Loucy (cell line): ENCODE data around the gene KCNQ4.

Experiments
- H2AFZ ChIP-seq: fragments of 200-600 bp; sonication (generic); 2 replicates; pipeline ENCODE4 v1.6.0; 2016; ENCODE audit warnings: antibody characterized with exemption, mild to moderate bottlenecking, low read length, moderate library complexity
- H3F3A ChIP-seq: fragments of 200-600 bp; 2 replicates; pipeline ENCODE4 v1.6.0; 2016; ENCODE audit warnings: antibody characterized with exemption, low read depth, mild to moderate bottlenecking
- H3K27me3 ChIP-seq: fragments of 200-600 bp; sonication (generic); 2 replicates; pipeline ENCODE4 v1.6.1; 2014; ENCODE audit warnings: low read length, mild to moderate bottlenecking; ENCODE audit not compliant: insufficient read depth, poor library complexity, severe bottlenecking
- H3K36me3 ChIP-seq: fragments of 200-600 bp; sonication (generic); 2 replicates; pipeline ENCODE4 v1.6.1; 2016; ENCODE audit warnings: low read length; ENCODE audit not compliant: insufficient read depth
- H3K4me1 ChIP-seq: fragments of 200-600 bp; sonication (generic); 2 replicates; pipeline ENCODE4 v1.5.1; 2014; ENCODE audit warnings: low read length, mild to moderate bottlenecking; ENCODE audit not compliant: insufficient read depth, poor library complexity, severe bottlenecking
- H3K4me2 ChIP-seq: fragments of 200-600 bp; sonication (generic); 2 replicates; pipeline ENCODE4 v1.6.0; 2014; ENCODE audit warnings: antibody characterized with exemption, low read length, low read depth, mild to moderate bottlenecking; ENCODE audit not compliant: poor library complexity, severe bottlenecking
- H3K4me3 ChIP-seq: fragments of 200-600 bp; sonication (generic); 2 replicates; pipeline ENCODE4 v1.5.1; 2014; ENCODE audit warnings: low read length, mild to moderate bottlenecking, mixed read lengths; ENCODE audit not compliant: poor library complexity, severe bottlenecking
- H3K79me2 ChIP-seq: fragments of 200-600 bp; sonication (generic); 2 replicates; pipeline ENCODE4 v1.6.1; 2014; ENCODE audit warnings: low read length; ENCODE audit not compliant: insufficient read depth
- H3K9ac ChIP-seq: fragments of 200-600 bp; sonication (generic); 2 replicates; pipeline ENCODE4 v1.6.0; 2014; ENCODE audit warnings: mild to moderate bottlenecking, low read depth, low read length, moderate library complexity; ENCODE audit not compliant: poor library complexity, severe bottlenecking
- H3K9me2 ChIP-seq: fragments of 200-600 bp; sonication (generic); replicated peaks from 2 replicates; pipeline ENCODE4 v1.6.1; 2016; ENCODE audit warnings: low read depth, low read length, mixed read lengths
- H3K9me3 ChIP-seq: fragments of 200-600 bp; sonication (generic); 2 replicates; pipeline ENCODE4 v1.6.1; 2014; ENCODE audit warnings: mild to moderate bottlenecking, antibody characterized with exemption, low read length, low read depth; ENCODE audit not compliant: insufficient read depth
- H4K20me1 ChIP-seq: fragments of 200-600 bp; sonication (generic); 2 replicates; pipeline ENCODE4 v1.6.0; 2014; ENCODE audit warnings: antibody characterized with exemption, low read length, mild to moderate bottlenecking; ENCODE audit not compliant: insufficient read depth, poor library complexity, severe bottlenecking
- CTCF ChIP-seq: fragments of 200-600 bp; sonication (generic); conservative IDR thresholded peaks from 2 replicates; pipeline ENCODE4 v1.5.1; 2014; ENCODE audit warnings: mild to moderate bottlenecking, antibody characterized with exemption, low read length
- EZH2phosphoT487 ChIP-seq: fragments of 200-600 bp; IDR thresholded peaks from 2 replicates; pipeline ENCODE4 v1.6.1; 2018; ENCODE audit warnings: antibody characterized with exemption, mild to moderate bottlenecking, moderate library complexity, borderline replicate concordance

KCNQ4 gene

GRCh38 chr1:40774266-40774998 lies 9.2 kb upstream of the KCNQ4 start:
- Histone ChIP-seq H3K9me2 (no peaks in the 10 kb centered on the region), H4K20me1 (no peaks in the 10 kb centered on the region), H3K4me1 (peaks cover 7% of the 10 kb centered on the region), H3F3A (no peaks in the 10 kb centered on the region), H3K9ac (no peak overlapping the region), H3K4me2 (no peak overlapping the region), H3K79me2 (no peaks in the 10 kb centered on the region), H3K4me3 (no peak overlapping the region), H3K36me3 (peaks cover 41% of the 10 kb centered on the region; the same call in 1 of the 2 replicates), H3K27me3 (no peaks in the 10 kb centered on the region), H2AFZ (no peak overlapping the region), H3K9me3 (no peaks in the 10 kb centered on the region; the same call in 1 of the 2 replicates)
- TF ChIP-seq EZH2phosphoT487 (no peak), CTCF (peak; percentile 96)

GRCh38 chr1:40776236-40777072 lies 7.1 kb upstream of the KCNQ4 start:
- no peak overlapping the region for H3K4me2 ChIP-seq
- H3K36me3 ChIP-seq = peaks cover 21% of the 10 kb centered on the region; the same call in 1 of the 2 replicates
- no peaks in the 10 kb centered on the region for H3K9me2 ChIP-seq
- no peaks in the 10 kb centered on the region for H3F3A ChIP-seq
- H4K20me1 ChIP-seq = no peaks in the 10 kb centered on the region
- H3K27me3 ChIP-seq = no peaks in the 10 kb centered on the region
- H3K9ac ChIP-seq = no peak overlapping the region
- no peaks in the 10 kb centered on the region for H3K4me1 ChIP-seq
- H3K79me2 ChIP-seq = no peaks in the 10 kb centered on the region
- no peak overlapping the region for H3K4me3 ChIP-seq
- no peak overlapping the region for H2AFZ ChIP-seq
- H3K9me3 ChIP-seq = no peaks in the 10 kb centered on the region; the same call in 1 of the 2 replicates
- TF ChIP-seq EZH2phosphoT487 = no peak
- no peak for TF ChIP-seq CTCF

GRCh38 chr1:40777224-40777970 lies 6.2 kb upstream of the KCNQ4 start:
- Histone ChIP-seq H3K4me1 (no peaks in the 10 kb centered on the region), H3K79me2 (no peaks in the 10 kb centered on the region), H4K20me1 (no peaks in the 10 kb centered on the region), H3F3A (no peaks in the 10 kb centered on the region), H3K36me3 (peaks cover 12% of the 10 kb centered on the region; the same call in 1 of the 2 replicates), H3K9ac (no peak overlapping the region), H3K4me3 (no peak overlapping the region), H3K9me2 (no peaks in the 10 kb centered on the region), H2AFZ (no peak overlapping the region), H3K27me3 (no peaks in the 10 kb centered on the region), H3K4me2 (no peak overlapping the region), H3K9me3 (no peaks in the 10 kb centered on the region; the same call in 1 of the 2 replicates)
- TF ChIP-seq EZH2phosphoT487 = no peak
- TF ChIP-seq CTCF = no peak; the same call in 1 of the 2 replicates
